Neural cell (in vitro differentiated cells): ENCODE measurements around the gene KDM4B. TPM values are rescaled to one million over a fixed set of nuclear protein-coding genes. Genes with fewer than 3 reads are reported as not detected.

Experiments used
- H2AFZ ChIP-seq: fragments of 200-600, 300-800 bp; sonication (generic), shearing (Covaris generic); 2 replicates; pipeline ENCODE4 v1.6.0; 2014; ENCODE audit warnings: low read depth, mild to moderate bottlenecking, antibody characterized with exemption, low read length, moderate library complexity
- H3F3A ChIP-seq: fragments of 200-600 bp; shearing (Covaris generic); 2 replicates; pipeline ENCODE4 v1.6.1; 2016; ENCODE audit warnings: mild to moderate bottlenecking, moderate library complexity, mixed read lengths, antibody characterized with exemption, low read length; ENCODE audit not compliant: insufficient read depth, poor library complexity, severe bottlenecking
- H3K27ac ChIP-seq: fragments of 200-600, 300-800 bp; sonication (generic), shearing (Covaris generic); 2 replicates; pipeline ENCODE4 v1.5.1; 2014; ENCODE audit warnings: mild to moderate bottlenecking, low read length, moderate library complexity
- H3K27me3 ChIP-seq: fragments of 300-800, 200-600 bp; sonication (generic), shearing (Covaris generic); 2 replicates; pipeline ENCODE4 v1.6.0; 2014; ENCODE audit warnings: mild to moderate bottlenecking, low read depth, low read length, moderate library complexity; ENCODE audit not compliant: insufficient read depth
- H3K36me3 ChIP-seq: fragments of 300-800, 200-600 bp; sonication (generic), shearing (Covaris generic); 2 replicates; pipeline ENCODE4 v1.5.1; 2014; ENCODE audit warnings: mild to moderate bottlenecking, antibody characterized with exemption, low read length, moderate library complexity; ENCODE audit not compliant: insufficient read depth
- H3K4me2 ChIP-seq: fragments of 300-800, 200-600 bp; sonication (generic), shearing (Covaris generic); 2 replicates; pipeline ENCODE4 v1.6.0; 2014; ENCODE audit warnings: mild to moderate bottlenecking, low read length
- H3K4me3 ChIP-seq: fragments of 300-800, 200-600 bp; sonication (generic), shearing (Covaris generic); 2 replicates; pipeline ENCODE4 v1.5.1; 2014; ENCODE audit warnings: mild to moderate bottlenecking, low read length, moderate library complexity
- H3K79me2 ChIP-seq: fragments of 200-600 bp; shearing (Covaris generic); replicated peaks from 2 replicates; pipeline ENCODE4 v1.6.0; 2014; ENCODE audit warnings: mild to moderate bottlenecking, low read length, moderate library complexity; ENCODE audit not compliant: insufficient read depth
- H3K9ac ChIP-seq: fragments of 300-800, 200-600 bp; sonication (generic), shearing (Covaris generic); 2 replicates; pipeline ENCODE4 v1.6.1; 2016; ENCODE audit warnings: mild to moderate bottlenecking, low read length, mixed read lengths
- H3K9me2 ChIP-seq: fragments of 200-600 bp; shearing (Covaris generic); 2 replicates; pipeline ENCODE4 v1.6.1; 2016; ENCODE audit warnings: mild to moderate bottlenecking, low read length, mixed read lengths; ENCODE audit not compliant: insufficient read depth
- H3K9me3 ChIP-seq: fragments of 200-600, 300-800 bp; sonication (generic), shearing (Covaris generic); 2 replicates; pipeline ENCODE4 v1.6.1; 2016; ENCODE audit warnings: mild to moderate bottlenecking, mixed run types, low read length, moderate library complexity, mixed read lengths
- H4K20me1 ChIP-seq: fragments of 200-600 bp; shearing (Covaris generic); 2 replicates; pipeline ENCODE4 v1.6.1; 2016; ENCODE audit warnings: mild to moderate bottlenecking, mixed run types; ENCODE audit not compliant: insufficient read depth
- EP300 ChIP-seq: fragments of 450-650 bp; conservative IDR thresholded peaks from 2 replicates; pipeline ENCODE4 v1.6.1; 2014; ENCODE audit warnings: antibody characterized with exemption, mild to moderate bottlenecking, moderate library complexity; ENCODE audit not compliant: poor library complexity, severe bottlenecking
- EZH2 ChIP-seq: fragments of 200-600, 300-800 bp; shearing (Covaris generic), sonication (generic); IDR thresholded peaks from 2 replicates; pipeline ENCODE4 v1.6.1; 2014; ENCODE audit warnings: antibody characterized with exemption, low read length, borderline replicate concordance, mild to moderate bottlenecking; ENCODE audit not compliant: insufficient read depth, poor library complexity, severe bottlenecking
- MXI1 ChIP-seq: fragments of 450-650 bp; conservative IDR thresholded peaks from 2 replicates; pipeline ENCODE4 v1.6.1; 2014; ENCODE audit warnings: antibody characterized with exemption, mild to moderate bottlenecking; ENCODE audit not compliant: poor library complexity, severe bottlenecking
- POLR2AphosphoS5 ChIP-seq: IDR thresholded peaks from 2 replicates; pipeline ENCODE4 v1.6.1; 2012
- RAD21 ChIP-seq: fragments of 450-650 bp; conservative IDR thresholded peaks from 2 replicates; pipeline ENCODE4 v1.6.1; 2014; ENCODE audit warnings: antibody characterized with exemption, mild to moderate bottlenecking, moderate library complexity
- REST ChIP-seq: IDR thresholded peaks from 2 replicates; pipeline ENCODE4 v1.6.1; 2012; ENCODE audit warnings: borderline replicate concordance
- SMC3 ChIP-seq: fragments of 450-650 bp; conservative IDR thresholded peaks from 2 replicates; pipeline ENCODE4 v1.6.1; 2014; ENCODE audit warnings: antibody characterized with exemption, mild to moderate bottlenecking, moderate library complexity; ENCODE audit not compliant: poor library complexity
- TAF1 ChIP-seq: IDR thresholded peaks from 2 replicates; pipeline ENCODE4 v1.6.1; 2012; ENCODE audit warnings: low read depth
- polyA plus RNA-seq: library from polyadenylated mRNA; depleted of rRNA; stranded (reverse); fragments of >200 nt; gene quantifications from 2 replicates; pipeline ENCODE4 v1.2.3, GENCODE V29; 2014
- TF ChIP-seq, protein P1 (sequence below): fragments of 450-650 bp; IDR thresholded peaks from 2 replicates; pipeline ENCODE4 v1.5.1; 2014; ENCODE audit warnings: antibody characterized with exemption, mild to moderate bottlenecking, moderate library complexity; ENCODE audit not compliant: poor library complexity, severe bottlenecking

Gene KDM4B
- polyA plus RNA-seq, 1 donor from 2014 or later = 19.1 TPM

- H3K36me3 ChIP-seq = no peaks in the 10 kb centered on the region
- H3K4me3 ChIP-seq = peak overlapping the region; percentile 52
- H3K9ac ChIP-seq = peak overlapping the region; percentile 56
- peak overlapping the region; percentile 83 for H3K27ac ChIP-seq
- no peaks in the 10 kb centered on the region for H3K79me2 ChIP-seq
- H3F3A ChIP-seq = no peaks in the 10 kb centered on the region
- no peaks in the 10 kb centered on the region for H3K9me2 ChIP-seq
- no peaks in the 10 kb centered on the region for H3K27me3 ChIP-seq
- H4K20me1 ChIP-seq = no peaks in the 10 kb centered on the region
- no peak for TF ChIP-seq REST
- TF ChIP-seq MXI1 = no peak
- no peak for TF ChIP-seq TAF1
- TF ChIP-seq RAD21 = no peak
- TF ChIP-seq POLR2AphosphoS5 = no peak
- TF ChIP-seq EP300 = no peak
- no peak for TF ChIP-seq EZH2
- TF ChIP-seq SMC3 = no peak
- TF ChIP-seq, protein P1, sequence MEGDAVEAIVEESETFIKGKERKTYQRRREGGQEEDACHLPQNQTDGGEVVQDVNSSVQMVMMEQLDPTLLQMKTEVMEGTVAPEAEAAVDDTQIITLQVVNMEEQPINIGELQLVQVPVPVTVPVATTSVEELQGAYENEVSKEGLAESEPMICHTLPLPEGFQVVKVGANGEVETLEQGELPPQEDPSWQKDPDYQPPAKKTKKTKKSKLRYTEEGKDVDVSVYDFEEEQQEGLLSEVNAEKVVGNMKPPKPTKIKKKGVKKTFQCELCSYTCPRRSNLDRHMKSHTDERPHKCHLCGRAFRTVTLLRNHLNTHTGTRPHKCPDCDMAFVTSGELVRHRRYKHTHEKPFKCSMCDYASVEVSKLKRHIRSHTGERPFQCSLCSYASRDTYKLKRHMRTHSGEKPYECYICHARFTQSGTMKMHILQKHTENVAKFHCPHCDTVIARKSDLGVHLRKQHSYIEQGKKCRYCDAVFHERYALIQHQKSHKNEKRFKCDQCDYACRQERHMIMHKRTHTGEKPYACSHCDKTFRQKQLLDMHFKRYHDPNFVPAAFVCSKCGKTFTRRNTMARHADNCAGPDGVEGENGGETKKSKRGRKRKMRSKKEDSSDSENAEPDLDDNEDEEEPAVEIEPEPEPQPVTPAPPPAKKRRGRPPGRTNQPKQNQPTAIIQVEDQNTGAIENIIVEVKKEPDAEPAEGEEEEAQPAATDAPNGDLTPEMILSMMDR = no peak
- H2AFZ ChIP-seq = no peak overlapping the region
- no peaks in the 10 kb centered on the region for H3K9me3 ChIP-seq
- no peak overlapping the region for H3K4me2 ChIP-seq
These were observed 110.3 kb downstream of the KDM4B start for GRCh38 chr19:5079071-5079774.

DNA sequence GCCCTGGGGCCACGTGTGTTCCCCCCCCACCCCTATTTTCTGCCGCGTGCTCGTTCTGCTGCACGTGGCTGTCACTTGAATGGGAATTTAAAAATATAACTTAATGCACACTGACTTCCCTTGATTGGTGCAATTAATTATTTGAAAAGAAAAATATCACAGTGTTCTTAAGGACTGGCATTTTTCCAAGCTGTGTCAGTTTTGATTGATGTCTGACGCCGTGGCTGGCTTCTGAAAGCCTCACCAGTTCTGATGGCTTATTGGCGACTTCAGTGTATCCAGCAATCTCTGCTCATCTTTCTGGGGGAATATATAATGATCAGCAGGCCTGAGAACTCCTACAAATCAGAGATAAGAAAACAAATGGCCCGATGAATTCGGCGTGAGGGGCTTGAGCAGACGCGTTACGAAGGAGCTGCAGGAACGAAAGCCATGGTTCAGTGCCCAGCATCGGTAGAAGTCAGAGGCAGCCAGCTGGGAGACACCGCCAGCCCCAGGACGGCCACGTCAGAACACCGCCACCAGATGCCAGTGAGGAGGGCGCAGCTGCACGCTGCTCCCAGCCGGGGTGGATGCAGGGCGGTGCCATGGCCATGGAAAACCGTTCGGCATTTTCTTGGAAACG lies 111.2 kb downstream of the KDM4B start:
- peak overlapping the region; percentile 14 for H3K4me3 ChIP-seq
- H3K79me2 ChIP-seq = no peaks in the 10 kb centered on the region
- no peaks in the 10 kb centered on the region for H3K36me3 ChIP-seq
- H2AFZ ChIP-seq = no peak overlapping the region
- no peaks in the 10 kb centered on the region for H4K20me1 ChIP-seq
- H3F3A ChIP-seq = no peaks in the 10 kb centered on the region
- no peak overlapping the region for H3K4me2 ChIP-seq
- peak overlapping the region; percentile 83 for H3K27ac ChIP-seq
- peak overlapping the region; percentile 56 for H3K9ac ChIP-seq
- TF ChIP-seq EP300 (peak; percentile 26), MXI1 (no peak), POLR2AphosphoS5 (no peak)
- no peaks in the 10 kb centered on the region for H3K9me3 ChIP-seq
- no peaks in the 10 kb centered on the region for H3K27me3 ChIP-seq
- H3K9me2 ChIP-seq = no peaks in the 10 kb centered on the region
